Activated B cell treated with CpG ODN at 0.5 μM for 24 hours (primary cell): ENCODE results near the gene OR2T8. TPM values are rescaled to one million over a fixed set of nuclear protein-coding genes. Genes with fewer than 3 reads are reported as not detected.

Source experiments
- ATAC-seq: fragments of 200-7000 bp; cut with Tn5 transposase; one replicate; pipeline ENCODE4 v1.10.0; 2021; ENCODE audit warnings: low read depth, mild to moderate bottlenecking, moderate library complexity
- CTCF ChIA-PET: fragments of 350-600 bp; sonication (Branson Sonifier 250); formaldehyde crosslinking; loops from one replicate; lab custom pipeline; 2021; ENCODE audit warnings: antibody characterized with exemption; lab: Charles Lee
- POLR2A ChIA-PET: fragments of 350-600 bp; sonication (Branson Sonifier 250); formaldehyde crosslinking; loops from one replicate; lab custom pipeline; 2021; ENCODE audit warnings: antibody characterized with exemption; lab: Charles Lee
- DNase-seq: peaks from one replicate; pipeline ENCODE4 v3.0.0; 2022
- H3K27ac Mint-ChIP-seq: one replicate; pipeline ENCODE4 v1.8.0; 2020; ENCODE audit warnings: mixed read lengths
- H3K27me3 Mint-ChIP-seq: one replicate; pipeline ENCODE4 v1.8.0; 2021; ENCODE audit warnings: mixed read lengths
- H3K36me3 Mint-ChIP-seq: one replicate; pipeline ENCODE4 v1.8.0; 2021; ENCODE audit warnings: low read depth, mixed read lengths
- H3K4me1 Mint-ChIP-seq: one replicate; pipeline ENCODE4 v1.8.0; 2021; ENCODE audit warnings: mixed read lengths
- H3K4me3 Mint-ChIP-seq: one replicate; pipeline ENCODE4 v1.8.0; 2020; ENCODE audit warnings: mild to moderate bottlenecking, mixed read lengths
- H3K9me3 Mint-ChIP-seq: one replicate; pipeline ENCODE4 v1.8.0; 2020; ENCODE audit warnings: mixed read lengths
- CTCF ChIP-seq: fragments of 200-600 bp; IDR thresholded peaks from one replicate; pipeline ENCODE4 v1.8.0; 2022; ENCODE audit warnings: antibody characterized with exemption, mild to moderate bottlenecking
- intact Hi-C: fragments of 100-400 bp; cut with micrococcal nuclease; formaldehyde crosslinking; loops from one replicate; pipeline ENCODE4 v1.15.1; 2024
- total RNA-seq: library from RNA; stranded (reverse); gene quantifications from 2 replicates; pipeline ENCODE4 v1.2.3, GENCODE V29; 2022

OR2T8 gene
- total RNA-seq, 1 donor from 2014 or later = not detected

DNA sequence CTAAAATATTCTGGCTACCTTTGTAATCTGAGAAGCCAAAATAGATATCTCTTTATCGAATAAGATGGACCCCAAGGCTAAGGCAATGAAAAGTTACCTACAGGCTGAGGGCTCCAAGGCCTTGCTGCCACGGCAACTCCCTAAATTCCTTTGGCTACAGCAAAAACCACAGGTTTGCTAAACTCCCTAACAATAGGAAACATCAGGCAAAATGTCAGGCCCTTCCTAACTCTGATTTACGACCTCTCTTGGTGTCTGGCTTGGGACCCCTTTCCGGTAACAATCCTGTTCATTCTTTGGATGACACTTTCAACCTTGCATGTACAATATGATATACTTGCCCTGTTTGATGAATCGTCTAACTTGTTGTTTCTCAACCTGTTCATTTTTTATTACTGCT lies 11.3 kb upstream of the OR2T8 start:
- POLR2A ChIA-PET = no interaction called here
- intact Hi-C loops = no loop called here
- H3K4me1 Mint-ChIP-seq = peaks cover 26% of the 10 kb centered on the region

DNA sequence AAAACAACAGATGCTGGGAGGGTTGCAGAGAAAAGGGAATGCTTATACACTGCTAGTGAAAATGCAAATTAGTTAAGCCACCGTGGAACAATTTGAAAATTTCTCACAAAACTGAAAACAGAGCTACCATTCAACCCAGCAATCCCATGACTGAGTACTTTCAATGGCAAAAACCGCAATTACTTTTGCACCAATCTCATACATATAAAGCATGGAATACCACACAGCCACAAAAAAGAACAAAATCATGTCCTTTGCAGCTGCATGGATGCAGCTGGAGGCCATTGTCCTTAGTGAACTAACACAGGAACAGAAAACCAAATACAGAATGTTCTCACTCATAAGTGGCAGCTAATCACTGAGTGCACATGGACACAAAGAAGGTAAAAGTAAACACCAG lies 6.3 kb upstream of the OR2T8 start:
- ChIA-PET POLR2A (no interaction called here), CTCF (no interaction called here)
- Mint-ChIP-seq H3K36me3 (no peaks in the 10 kb centered on the region), H3K4me1 (no peaks in the 10 kb centered on the region), H3K9me3 (no peaks in the 10 kb centered on the region), H3K4me3 (no peak overlapping the region), H3K27ac (no peak overlapping the region), H3K27me3 (peaks cover 2% of the 10 kb centered on the region)
- no peak for TF ChIP-seq CTCF
- DNase-seq (no peak), ATAC-seq (no peak)
- intact Hi-C loops = no loop called here

More for the DNA sequence above, 11.3 kb upstream of the OR2T8 start:
- Mint-ChIP-seq H3K27me3 (no peaks in the 10 kb centered on the region), H3K36me3 (peaks cover 2% of the 10 kb centered on the region), H3K9me3 (peaks cover 9% of the 10 kb centered on the region), H3K27ac (no peak overlapping the region), H3K4me3 (no peak overlapping the region)
- ATAC-seq (no peak), DNase-seq (no peak)
- no peak for TF ChIP-seq CTCF
- CTCF ChIA-PET = no interaction called here

GRCh38 chr1:247914941-247915662 lies 5.0 kb upstream of the OR2T8 start:
- intact Hi-C loops = no loop called here
- Mint-ChIP-seq H3K27me3 (peaks cover 2% of the 10 kb centered on the region), H3K4me3 (no peak overlapping the region), H3K4me1 (no peaks in the 10 kb centered on the region), H3K27ac (no peak overlapping the region), H3K9me3 (no peaks in the 10 kb centered on the region), H3K36me3 (no peaks in the 10 kb centered on the region)
- ChIA-PET POLR2A (no interaction called here), CTCF (no interaction called here)
- TF ChIP-seq CTCF = no peak
- ATAC-seq = no peak
- no peak for DNase-seq

DNA sequence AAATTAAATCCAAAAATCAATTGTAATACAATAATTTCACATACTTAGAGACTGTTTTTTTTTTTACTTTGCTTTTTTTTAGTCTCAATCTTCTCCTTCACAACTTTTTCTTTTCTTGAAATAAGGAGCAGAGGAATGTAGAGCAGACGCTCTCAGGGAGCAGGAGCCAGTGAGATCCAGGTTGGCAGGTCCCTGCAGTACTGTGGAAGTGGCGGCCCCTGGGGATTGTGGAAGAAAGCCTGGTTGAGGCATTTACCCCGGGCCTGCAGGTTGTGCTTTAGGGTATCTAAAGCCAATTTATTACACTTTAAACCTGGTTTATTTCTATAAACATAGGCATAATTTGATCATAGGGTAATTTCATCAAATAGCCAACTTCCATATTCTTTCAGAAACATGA lies 3.9 kb downstream of the OR2T8 start:
- H3K4me1 Mint-ChIP-seq = no peaks in the 10 kb centered on the region
- H3K27ac Mint-ChIP-seq = no peak overlapping the region
- CTCF ChIA-PET = no interaction called here
- H3K4me3 Mint-ChIP-seq = no peak overlapping the region
- ATAC-seq = no peak
- H3K36me3 Mint-ChIP-seq = no peaks in the 10 kb centered on the region
- no peak for TF ChIP-seq CTCF
- no peaks in the 10 kb centered on the region for H3K27me3 Mint-ChIP-seq
- no peaks in the 10 kb centered on the region for H3K9me3 Mint-ChIP-seq
- intact Hi-C loops = no loop called here
- POLR2A ChIA-PET = no interaction called here
- DNase-seq = no peak

DNA sequence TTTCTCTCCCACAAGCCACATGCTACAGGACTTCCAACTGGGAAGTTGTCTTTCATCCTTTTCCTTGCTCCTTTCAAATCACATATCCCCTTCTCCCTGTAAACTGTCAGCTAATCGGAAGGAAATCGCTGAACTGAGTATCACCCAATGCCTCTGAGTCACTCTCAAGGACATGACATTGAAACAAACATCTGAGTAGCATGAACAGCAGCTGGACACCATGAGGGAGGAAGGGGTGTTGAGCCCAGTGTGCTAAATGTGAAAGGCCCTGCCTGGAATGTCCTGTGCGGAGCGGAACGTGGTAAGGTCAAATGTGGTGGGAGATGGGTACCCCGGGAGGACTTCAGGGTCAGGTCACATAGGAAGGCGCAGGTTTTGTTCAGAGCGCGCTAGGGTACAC lies 4.8 kb downstream of the OR2T8 start, which contains the start of gene OR2AJ1:
Gene OR2AJ1 (plus strand): TSS at position 22 of the 400 bp plus-strand sequence. CDS start 8,880 bp downstream, outside the sequence.
- no peaks in the 10 kb centered on the region for H3K4me1 Mint-ChIP-seq
- POLR2A ChIA-PET = no interaction called here
- intact Hi-C loops = no loop called here
- ATAC-seq (no peak), DNase-seq (no peak)
- CTCF ChIA-PET = no interaction called here
- H3K4me3 Mint-ChIP-seq = no peak within 1 kb of the TSS
- no peaks in the 10 kb centered on the region for H3K9me3 Mint-ChIP-seq
- TF ChIP-seq CTCF = no peak
- no peak within 1 kb of the TSS for H3K27ac Mint-ChIP-seq
- no peaks in the 10 kb centered on the region for H3K27me3 Mint-ChIP-seq
- no peaks in the 10 kb centered on the region for H3K36me3 Mint-ChIP-seq
